Measurements from ENCODE around the gene DTNBP1.

Gene DTNBP1

GRCh38 chr6:15500078-15500740 lies 162.6 kb downstream of the DTNBP1 start:
- ChIA-PET POLR2A (ENCODE audit: low non-redundant PET) (no interaction called here), CTCF (no interaction called here)
- H3K27ac ChIP-seq = no peak overlapping the region
- TF ChIP-seq, protein P1, sequence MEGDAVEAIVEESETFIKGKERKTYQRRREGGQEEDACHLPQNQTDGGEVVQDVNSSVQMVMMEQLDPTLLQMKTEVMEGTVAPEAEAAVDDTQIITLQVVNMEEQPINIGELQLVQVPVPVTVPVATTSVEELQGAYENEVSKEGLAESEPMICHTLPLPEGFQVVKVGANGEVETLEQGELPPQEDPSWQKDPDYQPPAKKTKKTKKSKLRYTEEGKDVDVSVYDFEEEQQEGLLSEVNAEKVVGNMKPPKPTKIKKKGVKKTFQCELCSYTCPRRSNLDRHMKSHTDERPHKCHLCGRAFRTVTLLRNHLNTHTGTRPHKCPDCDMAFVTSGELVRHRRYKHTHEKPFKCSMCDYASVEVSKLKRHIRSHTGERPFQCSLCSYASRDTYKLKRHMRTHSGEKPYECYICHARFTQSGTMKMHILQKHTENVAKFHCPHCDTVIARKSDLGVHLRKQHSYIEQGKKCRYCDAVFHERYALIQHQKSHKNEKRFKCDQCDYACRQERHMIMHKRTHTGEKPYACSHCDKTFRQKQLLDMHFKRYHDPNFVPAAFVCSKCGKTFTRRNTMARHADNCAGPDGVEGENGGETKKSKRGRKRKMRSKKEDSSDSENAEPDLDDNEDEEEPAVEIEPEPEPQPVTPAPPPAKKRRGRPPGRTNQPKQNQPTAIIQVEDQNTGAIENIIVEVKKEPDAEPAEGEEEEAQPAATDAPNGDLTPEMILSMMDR (conservative IDR thresholded peaks at IDR 0.05; ENCODE audit: low read depth) = no peak
- no peak for DNase-seq (ENCODE audit: low spot score)

- DNase-seq (ENCODE audit: low spot score) = no peak
- TF ChIP-seq, protein P1 (conservative IDR thresholded peaks at IDR 0.05; ENCODE audit: low read depth) = no peak
Measured at GRCh38 chr6:15499591-15499990, 163.2 kb downstream of the DTNBP1 start.

GRCh38 chr6:15499125-15499524 lies 163.7 kb downstream of the DTNBP1 start:
- ChIA-PET CTCF (no interaction called here), POLR2A (ENCODE audit: low non-redundant PET) (no interaction called here)
- H3K27ac ChIP-seq = peak overlapping the region; percentile 55
- TF ChIP-seq, protein P1 (conservative IDR thresholded peaks at IDR 0.05; ENCODE audit: low read depth) = no peak
- no peak for DNase-seq (ENCODE audit: low spot score)

More at GRCh38 chr6:15499591-15499990, 163.2 kb downstream of the DTNBP1 start:
- POLR2A ChIA-PET (ENCODE audit: low non-redundant PET) = no interaction called here
- H3K27ac ChIP-seq = peak overlapping the region; percentile 55; the same call in 1 of the 2 replicates
- CTCF ChIA-PET = no interaction called here

DNA sequence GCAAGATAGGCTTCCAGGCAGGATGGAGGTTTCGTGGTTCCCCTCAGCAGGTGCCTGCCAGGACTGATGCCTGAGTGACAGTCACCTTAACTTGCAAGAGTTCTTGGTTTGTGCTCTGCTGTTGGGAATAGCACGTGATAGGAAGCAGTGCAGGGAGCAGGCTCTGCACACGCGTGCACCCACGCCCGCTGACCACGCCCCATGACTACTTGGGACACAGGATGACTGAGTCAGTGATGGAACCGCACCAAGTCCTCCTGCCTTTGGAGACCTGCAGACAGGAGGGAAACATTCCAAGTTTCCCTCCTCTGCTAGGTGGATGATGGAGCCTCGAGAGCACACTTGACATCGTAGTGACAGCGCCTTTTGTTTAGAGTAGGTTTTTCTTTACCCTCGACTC lies 164.2 kb downstream of the DTNBP1 start:
- POLR2A ChIA-PET (ENCODE audit: low non-redundant PET) = no interaction called here
- peak overlapping the region; percentile 55 for H3K27ac ChIP-seq
- TF ChIP-seq, protein P1 (conservative IDR thresholded peaks at IDR 0.05; ENCODE audit: low read depth) = no peak
- peak; percentile 81 for DNase-seq (ENCODE audit: low spot score)
- CTCF ChIA-PET = no interaction called here

GRCh38 chr6:15496345-15497131 lies 166.3 kb downstream of the DTNBP1 start:
- H3K27ac ChIP-seq = peak overlapping the region; percentile 69
- TF ChIP-seq, protein P1 (conservative IDR thresholded peaks at IDR 0.05; ENCODE audit: low read depth) = no peak
- DNase-seq (ENCODE audit: low spot score) = no peak
- ChIA-PET POLR2A (ENCODE audit: low non-redundant PET) (no interaction called here), CTCF (no interaction called here)

GRCh38 chr6:15495375-15495901 lies 167.4 kb downstream of the DTNBP1 start:
- ChIA-PET CTCF (no interaction called here), POLR2A (ENCODE audit: low non-redundant PET) (no interaction called here)
- no peak for DNase-seq (ENCODE audit: low spot score)
- TF ChIP-seq, protein P1 (conservative IDR thresholded peaks at IDR 0.05; ENCODE audit: low read depth) = no peak
- H3K27ac ChIP-seq = peak overlapping the region; percentile 69

Measured in RWPE1 (cell line).